T-helper 17 cell (primary cell): ENCODE measurements around the gene AFAP1. TPM values are rescaled to one million over a fixed set of nuclear protein-coding genes. Genes with fewer than 3 reads are reported as not detected.
A peak's percentile ranks its signal among the peaks of the same experiment; 100 is the strongest.

ENCODE experiments used
- ATAC-seq: fragments of 150-1000 bp; cut with Tn5 transposase; 2 replicates; pipeline ENCODE4 v1.10.0; 2021; ENCODE audit warnings: mild to moderate bottlenecking, moderate library complexity
- DNase-seq, 3 donors: peaks; one replicate each; pipeline versions ENCODE4 v3.0.0 to v3.0.0-alpha.2; 2020 to 2021
- H3K9me3 ChIP-seq: one replicate; pipeline ENCODE4 v1.7.0; 2013; ENCODE audit warnings: low read length, mild to moderate bottlenecking; ENCODE audit not compliant: control insufficient read depth, poor library complexity, severe bottlenecking
- H3K27ac Mint-ChIP-seq: one replicate; pipeline ENCODE4 v1.8.0; 2022; ENCODE audit warnings: mild to moderate bottlenecking, moderate library complexity, mixed read lengths
- H3K27me3 Mint-ChIP-seq: one replicate; pipeline ENCODE4 v1.8.0; 2022; ENCODE audit warnings: mixed read lengths
- H3K36me3 Mint-ChIP-seq: one replicate; pipeline ENCODE4 v1.8.0; 2022; ENCODE audit warnings: low read depth, mixed read lengths
- H3K4me1 Mint-ChIP-seq: one replicate; pipeline ENCODE4 v1.8.0; 2022; ENCODE audit warnings: mild to moderate bottlenecking, mixed read lengths
- H3K4me3 Mint-ChIP-seq: one replicate; pipeline ENCODE4 v1.8.0; 2022; ENCODE audit warnings: mild to moderate bottlenecking, moderate library complexity, mixed read lengths
- total RNA-seq, 4 donors: library from RNA in 2 of 4; stranded (reverse) in 2 of 4; gene quantifications; one replicate each; pipeline ENCODE4 v1.2.3 and lab custom pipeline; 2022 to 2026

Gene AFAP1
- total RNA-seq, 2 donors from 2014 or later, result 17.6 to 26.7 TPM

GRCh38 chr4:7754565-7755262 is 184.9 kb downstream of the AFAP1 start:
- Mint-ChIP-seq H3K36me3 (no peaks in the 10 kb centered on the region), H3K4me3 (peak overlapping the region; percentile 36), H3K27ac (no peak overlapping the region), H3K27me3 (no peaks in the 10 kb centered on the region), H3K4me1 (peaks cover 19% of the 10 kb centered on the region)
- no peak for ATAC-seq
- no peaks in the 10 kb centered on the region for H3K9me3 ChIP-seq
- no peak for DNase-seq

GRCh38 chr4:7753931-7754465 is 185.7 kb downstream of the AFAP1 start:
- Mint-ChIP-seq H3K36me3 (no peaks in the 10 kb centered on the region), H3K4me1 (peaks cover 18% of the 10 kb centered on the region), H3K27ac (no peak overlapping the region), H3K27me3 (no peaks in the 10 kb centered on the region), H3K4me3 (no peak overlapping the region)
- no peaks in the 10 kb centered on the region for H3K9me3 ChIP-seq
- no peak for DNase-seq
- ATAC-seq, result no peak

- peak overlapping the region; percentile 14 for H3K27ac Mint-ChIP-seq
- no peaks in the 10 kb centered on the region for H3K27me3 Mint-ChIP-seq
- no peaks in the 10 kb centered on the region for H3K9me3 ChIP-seq
- H3K4me3 Mint-ChIP-seq, result no peak overlapping the region
- H3K4me1 Mint-ChIP-seq, result peaks cover 15% of the 10 kb centered on the region
- no peak for DNase-seq
- no peak for ATAC-seq
- no peaks in the 10 kb centered on the region for H3K36me3 Mint-ChIP-seq
Observed at GRCh38 chr4:7753271-7753670, 186.4 kb downstream of the AFAP1 start.

- H3K9me3 ChIP-seq, result no peaks in the 10 kb centered on the region
- Mint-ChIP-seq H3K27me3 (no peaks in the 10 kb centered on the region), H3K4me3 (no peak overlapping the region), H3K36me3 (no peaks in the 10 kb centered on the region), H3K4me1 (peaks cover 14% of the 10 kb centered on the region), H3K27ac (no peak overlapping the region)
- ATAC-seq (no peak), DNase-seq (no peak)
Observed at GRCh38 chr4:7752649-7753048, 187.0 kb downstream of the AFAP1 start.

GRCh38 chr4:7750972-7751371 is 188.7 kb downstream of the AFAP1 start:
- H3K4me1 Mint-ChIP-seq, result peaks cover 16% of the 10 kb centered on the region
- H3K36me3 Mint-ChIP-seq, result peaks cover 4% of the 10 kb centered on the region
- no peak for DNase-seq

GRCh38 chr4:7750523-7750922 is 189.1 kb downstream of the AFAP1 start:
- H3K27ac Mint-ChIP-seq, result no peak overlapping the region
- H3K27me3 Mint-ChIP-seq, result no peaks in the 10 kb centered on the region
- H3K4me1 Mint-ChIP-seq, result peaks cover 16% of the 10 kb centered on the region
- peaks cover 4% of the 10 kb centered on the region for H3K36me3 Mint-ChIP-seq
- no peak overlapping the region for H3K4me3 Mint-ChIP-seq
- ATAC-seq, result no peak
- DNase-seq, result no peak
- H3K9me3 ChIP-seq, result no peaks in the 10 kb centered on the region

More at GRCh38 chr4:7750972-7751371, 188.7 kb downstream of the AFAP1 start:
- Mint-ChIP-seq H3K27me3 (no peaks in the 10 kb centered on the region), H3K27ac (no peak overlapping the region), H3K4me3 (no peak overlapping the region)
- H3K9me3 ChIP-seq, result no peaks in the 10 kb centered on the region
- ATAC-seq, result no peak

- H3K27ac Mint-ChIP-seq, result no peak overlapping the region
- H3K9me3 ChIP-seq, result no peaks in the 10 kb centered on the region
- H3K4me3 Mint-ChIP-seq, result no peak overlapping the region
- peaks cover 7% of the 10 kb centered on the region for H3K36me3 Mint-ChIP-seq
- H3K27me3 Mint-ChIP-seq, result no peaks in the 10 kb centered on the region
- no peak for DNase-seq
- H3K4me1 Mint-ChIP-seq, result peaks cover 15% of the 10 kb centered on the region
- ATAC-seq, result no peak
Observed at GRCh38 chr4:7747566-7747965, 192.1 kb downstream of the AFAP1 start.

GRCh38 chr4:7747062-7747385 is 192.6 kb downstream of the AFAP1 start:
- H3K9me3 ChIP-seq, result no peaks in the 10 kb centered on the region
- DNase-seq (no peak), ATAC-seq (no peak)
- Mint-ChIP-seq H3K36me3 (peaks cover 7% of the 10 kb centered on the region), H3K4me1 (peaks cover 15% of the 10 kb centered on the region), H3K27ac (no peak overlapping the region), H3K4me3 (no peak overlapping the region), H3K27me3 (no peaks in the 10 kb centered on the region)

GRCh38 chr4:7746351-7747061 is 193.2 kb downstream of the AFAP1 start:
- ATAC-seq, result no peak
- H3K9me3 ChIP-seq, result no peaks in the 10 kb centered on the region
- Mint-ChIP-seq H3K4me3 (no peak overlapping the region), H3K36me3 (peaks cover 7% of the 10 kb centered on the region), H3K27ac (no peak overlapping the region), H3K27me3 (no peaks in the 10 kb centered on the region), H3K4me1 (peaks cover 15% of the 10 kb centered on the region)
- DNase-seq, result no peak

GRCh38 chr4:7745301-7745885 is 194.3 kb downstream of the AFAP1 start:
- H3K27me3 Mint-ChIP-seq, result no peaks in the 10 kb centered on the region
- no peaks in the 10 kb centered on the region for H3K9me3 ChIP-seq
- H3K36me3 Mint-ChIP-seq, result peaks cover 7% of the 10 kb centered on the region
- DNase-seq (no peak), ATAC-seq (no peak)
- H3K4me3 Mint-ChIP-seq, result no peak overlapping the region
- no peak overlapping the region for H3K27ac Mint-ChIP-seq
- H3K4me1 Mint-ChIP-seq, result peaks cover 15% of the 10 kb centered on the region

GRCh38 chr4:7744142-7744804 is 195.4 kb downstream of the AFAP1 start:
- no peak overlapping the region for H3K27ac Mint-ChIP-seq
- DNase-seq (no peak), ATAC-seq (no peak)
- H3K27me3 Mint-ChIP-seq, result no peaks in the 10 kb centered on the region
- H3K4me3 Mint-ChIP-seq, result no peak overlapping the region
- H3K9me3 ChIP-seq, result no peaks in the 10 kb centered on the region
- peaks cover 7% of the 10 kb centered on the region for H3K36me3 Mint-ChIP-seq
- peaks cover 7% of the 10 kb centered on the region for H3K4me1 Mint-ChIP-seq

GRCh38 chr4:7742807-7743280 is 196.8 kb downstream of the AFAP1 start:
- Mint-ChIP-seq H3K27me3 (no peaks in the 10 kb centered on the region), H3K36me3 (peaks cover 7% of the 10 kb centered on the region), H3K4me1 (peaks cover 5% of the 10 kb centered on the region), H3K4me3 (no peak overlapping the region), H3K27ac (peak overlapping the region; percentile 4)
- DNase-seq, result no peak
- ATAC-seq, result no peak
- H3K9me3 ChIP-seq, result no peaks in the 10 kb centered on the region
